ENCODE measurements around the gene CPNE4.
"Not testable (repeated sequence)": the region's sequence is repeated elsewhere in the genome, so short reads cannot be mapped to it uniquely, and the experiment has no call there.

CPNE4 gene

GRCh38 chr3:132016061-132017041, 18.5 kb downstream of the CPNE4 start:
- no peak for DNase-seq (ENCODE audit: low spot score)

- DNase-seq (ENCODE audit: low spot score), result no peak
These were observed 20.7 kb downstream of the CPNE4 start for GRCh38 chr3:132014105-132014504.

DNA sequence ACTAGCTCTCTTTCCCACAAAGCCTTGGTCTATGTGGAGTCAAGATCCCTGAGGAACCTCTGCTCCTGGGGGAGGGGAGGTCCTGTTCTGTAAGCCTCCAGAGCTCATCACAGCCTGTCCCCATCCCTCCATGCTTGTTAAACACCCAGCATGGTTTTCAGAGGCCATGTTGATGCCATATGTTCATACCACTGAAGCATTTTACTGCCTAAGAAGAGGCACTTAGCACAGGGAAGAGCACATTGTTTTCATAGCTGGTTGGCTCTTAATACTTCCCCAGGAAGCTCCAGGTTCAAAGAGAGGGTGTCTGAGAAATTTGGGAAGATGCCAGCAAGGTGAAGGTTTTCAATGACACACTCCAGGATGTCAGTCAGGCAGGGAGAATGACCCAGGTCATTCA, 25.6 kb downstream of the CPNE4 start:
- DNase-seq (ENCODE audit: low spot score), result no peak

- DNase-seq (ENCODE audit: low spot score), result no peak
These were observed 26.0 kb downstream of the CPNE4 start for GRCh38 chr3:132008837-132009236.

- DNase-seq (ENCODE audit: low spot score), result no peak
These were observed 27.2 kb downstream of the CPNE4 start for GRCh38 chr3:132007617-132008016.

DNA sequence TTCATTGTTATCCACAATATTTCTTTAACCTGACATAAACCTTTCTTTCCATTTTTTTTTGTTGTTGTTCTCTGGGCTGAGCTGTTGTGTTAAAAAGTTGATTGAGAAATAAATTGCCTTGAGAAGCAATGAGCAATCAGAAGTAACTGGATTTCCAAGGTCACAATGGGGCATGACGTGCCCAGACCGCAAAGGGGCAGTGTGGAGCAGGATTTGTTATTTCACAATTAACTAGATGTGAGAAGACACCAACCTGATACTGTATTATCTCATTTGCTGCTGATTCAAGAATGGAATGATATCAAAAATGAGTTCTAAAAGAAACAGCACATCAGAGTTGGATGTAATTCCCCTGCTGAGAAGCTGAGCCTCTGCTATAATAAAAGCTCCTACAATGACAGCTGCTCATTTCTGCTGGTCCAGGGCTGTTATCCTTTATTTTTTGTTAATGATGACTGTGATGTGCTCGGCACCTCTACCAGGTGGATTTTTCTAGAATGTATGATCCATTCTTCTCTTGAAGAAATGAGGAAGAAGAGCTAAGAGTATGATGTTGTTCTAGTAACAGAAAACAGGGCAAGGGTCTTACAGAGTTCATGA, 28.1 kb downstream of the CPNE4 start:
- no peak for DNase-seq (ENCODE audit: low spot score)

DNA sequence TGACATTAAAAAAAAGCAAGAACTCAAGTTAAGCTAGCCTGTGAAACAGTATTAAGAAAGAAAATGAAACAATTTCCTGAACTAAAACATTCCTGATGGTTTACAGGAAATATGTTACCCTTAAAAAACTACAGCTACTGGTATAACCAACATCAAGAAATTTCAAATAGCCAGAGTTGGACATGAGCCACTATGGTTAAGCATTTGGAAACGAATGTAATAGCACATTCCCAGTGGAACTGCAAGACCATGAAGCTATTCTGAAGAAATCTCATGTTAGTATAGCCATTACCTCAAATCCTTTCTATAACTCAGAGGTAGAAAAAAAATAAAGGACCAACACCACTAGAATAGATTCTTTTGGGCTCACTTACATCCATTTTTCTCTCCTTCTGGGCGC, 30.2 kb downstream of the CPNE4 start:
- no peak for DNase-seq (ENCODE audit: low spot score)

GRCh38 chr3:132003685-132004084, 31.1 kb downstream of the CPNE4 start:
- DNase-seq (ENCODE audit: low spot score), result no peak

- DNase-seq (ENCODE audit: low spot score), result no peak
These were observed 32.8 kb downstream of the CPNE4 start for GRCh38 chr3:132001999-132002398.

DNA sequence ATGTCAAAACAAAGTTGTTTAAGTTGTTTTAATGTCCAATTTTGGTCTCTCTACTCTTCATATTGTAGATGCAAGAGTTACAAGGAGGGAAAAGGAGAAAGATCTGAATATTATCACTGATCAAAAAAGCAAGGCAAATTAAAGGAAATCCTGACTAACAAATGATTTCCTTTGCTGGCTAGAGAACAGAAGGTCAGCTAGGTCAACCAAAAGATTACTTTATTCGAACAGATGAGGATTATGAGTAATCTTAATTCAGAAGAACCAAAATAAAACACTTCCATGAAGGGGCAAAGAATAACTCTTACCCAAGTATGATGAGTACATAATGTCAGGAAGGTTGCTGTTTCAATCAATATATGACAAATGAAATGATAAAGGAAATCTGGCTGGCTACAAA, 33.8 kb downstream of the CPNE4 start:
- DNase-seq (ENCODE audit: low spot score), result no peak

- DNase-seq (ENCODE audit: low spot score), result no peak
These were observed 36.8 kb downstream of the CPNE4 start for GRCh38 chr3:131998027-131998426.

- no peak for DNase-seq (ENCODE audit: low spot score)
These were observed 38.9 kb downstream of the CPNE4 start for GRCh38 chr3:131995891-131996290.

DNA sequence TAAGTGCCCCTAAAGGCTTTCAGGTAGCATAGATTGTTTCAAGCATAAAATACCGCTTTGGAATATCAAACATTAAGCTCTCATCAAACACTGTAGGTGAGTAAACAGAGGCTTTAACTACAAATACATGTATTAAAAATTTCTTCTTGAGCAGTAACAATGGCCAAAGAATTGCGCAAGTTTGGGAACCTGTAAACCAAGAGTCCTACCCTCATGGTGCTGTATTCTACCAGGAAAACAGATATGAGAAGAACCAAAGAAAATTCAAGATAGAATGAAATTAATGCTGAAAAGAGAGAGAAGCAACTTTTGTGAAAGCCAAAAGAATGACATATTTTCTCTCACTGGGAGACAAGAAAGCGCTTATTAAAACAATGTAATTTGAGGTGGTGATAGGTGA, 45.5 kb downstream of the CPNE4 start:
- no peak for DNase-seq (ENCODE audit: low spot score)

- no peak for DNase-seq (ENCODE audit: low spot score)
These were observed 46.6 kb downstream of the CPNE4 start for GRCh38 chr3:131988209-131988608.

DNA sequence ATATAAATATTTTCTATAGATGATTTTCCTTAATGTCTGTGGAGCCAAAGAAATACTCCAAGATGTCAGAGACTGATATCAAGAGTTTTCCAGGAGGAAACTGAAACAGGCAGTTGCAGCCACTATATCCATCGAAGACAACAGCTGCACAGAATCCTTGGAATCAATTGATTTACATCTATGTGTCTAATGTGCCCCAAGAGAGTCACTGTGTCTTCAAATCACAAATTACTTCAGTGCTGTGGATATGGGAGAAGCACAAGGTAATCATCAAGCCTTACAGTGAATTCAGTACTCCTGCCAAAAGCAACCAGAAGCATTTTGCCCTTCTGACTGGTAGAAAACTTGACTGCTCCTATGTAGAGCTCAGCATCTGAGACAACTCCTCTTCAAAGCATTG, 51.1 kb downstream of the CPNE4 start:
- no peak for DNase-seq (ENCODE audit: low spot score)

- DNase-seq (ENCODE audit: low spot score), result no peak
These were observed 53.5 kb downstream of the CPNE4 start for GRCh38 chr3:131981323-131981722.

DNA sequence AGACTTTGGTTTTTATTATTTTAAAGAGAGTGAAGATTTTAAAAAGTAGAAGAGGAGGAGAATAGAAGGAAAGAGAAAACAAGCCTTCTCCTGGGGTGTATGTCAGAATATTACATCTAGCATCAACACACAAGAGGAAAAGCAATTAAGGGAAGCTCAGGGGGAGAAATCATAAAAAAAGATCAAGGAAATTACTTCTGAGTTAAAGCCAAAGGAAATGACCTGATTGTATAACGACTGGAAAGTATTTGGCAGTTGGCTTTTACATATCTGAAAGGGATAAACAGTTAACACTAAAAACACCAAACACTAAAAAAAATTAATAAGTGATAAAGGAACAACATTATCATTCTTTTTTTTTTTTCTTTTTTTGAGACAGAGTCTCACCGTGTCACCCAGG, 58.4 kb downstream of the CPNE4 start:
- DNase-seq (ENCODE audit: low spot score), result no peak

DNA sequence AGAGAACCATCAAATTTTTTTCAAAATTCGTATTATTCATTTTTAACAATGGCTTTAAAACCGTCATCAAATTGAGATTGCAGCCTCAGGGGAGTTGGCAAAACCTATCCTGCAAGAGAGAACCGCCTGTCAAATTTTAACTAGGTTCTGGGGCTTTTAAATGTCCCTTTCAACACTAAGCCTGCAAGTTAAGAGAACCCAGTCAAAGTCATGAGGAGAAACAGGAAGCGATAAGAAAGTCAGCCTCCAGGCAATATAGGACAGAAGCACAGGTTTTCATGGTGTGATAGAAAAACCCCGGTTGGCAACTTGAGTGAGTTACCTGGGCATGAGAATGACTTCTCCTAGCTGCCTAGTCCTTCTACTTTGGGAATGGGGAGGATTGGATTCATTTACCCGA, 59.8 kb downstream of the CPNE4 start:
- no peak for DNase-seq (ENCODE audit: low spot score)

GRCh38 chr3:131973731-131974130, 61.1 kb downstream of the CPNE4 start:
- no peak for DNase-seq (ENCODE audit: low spot score)

DNA sequence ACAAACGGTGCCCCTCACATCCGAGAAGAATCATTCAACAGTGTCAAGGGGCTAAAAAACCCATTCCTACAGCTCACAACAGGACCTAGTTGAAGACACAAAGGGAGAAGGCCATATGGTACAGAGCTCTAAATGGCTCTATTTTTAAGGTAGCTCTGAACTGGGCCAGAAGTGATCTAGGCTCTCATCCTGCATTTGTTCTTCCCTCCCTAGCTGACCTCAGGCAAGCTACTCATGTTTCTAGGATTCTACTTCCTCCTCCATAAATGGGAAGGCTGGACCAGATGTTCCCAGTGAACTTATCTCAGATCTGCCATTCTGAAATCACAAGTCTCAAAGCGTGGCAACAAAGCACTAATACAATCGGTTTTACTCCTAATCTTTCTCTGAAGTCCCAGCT, 62.3 kb downstream of the CPNE4 start:
- DNase-seq (ENCODE audit: low spot score), result no peak

DNA sequence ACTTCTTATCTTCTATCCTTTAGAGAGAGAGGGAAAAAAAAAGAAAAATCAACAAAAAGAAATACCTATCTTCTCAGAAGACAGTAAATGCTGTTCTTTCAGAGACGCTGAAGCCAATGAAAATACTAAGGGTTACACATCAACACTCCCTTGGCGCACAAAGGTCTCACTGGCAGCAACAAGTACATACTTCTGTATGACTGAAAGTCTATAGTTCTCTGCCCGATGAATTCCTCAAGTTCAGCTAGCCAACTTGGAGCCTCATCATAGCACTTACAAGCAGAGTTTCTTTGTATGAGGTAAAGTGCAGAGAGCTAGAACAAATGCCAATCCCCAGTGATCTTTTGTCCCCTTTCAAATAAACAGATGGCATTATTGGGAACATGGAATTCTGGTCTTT, 62.7 kb downstream of the CPNE4 start:
- DNase-seq (ENCODE audit: low spot score), result no peak

GRCh38 chr3:131963442-131963841, 71.4 kb downstream of the CPNE4 start:
- not testable (repeated sequence) for DNase-seq (ENCODE audit: low spot score)

DNA sequence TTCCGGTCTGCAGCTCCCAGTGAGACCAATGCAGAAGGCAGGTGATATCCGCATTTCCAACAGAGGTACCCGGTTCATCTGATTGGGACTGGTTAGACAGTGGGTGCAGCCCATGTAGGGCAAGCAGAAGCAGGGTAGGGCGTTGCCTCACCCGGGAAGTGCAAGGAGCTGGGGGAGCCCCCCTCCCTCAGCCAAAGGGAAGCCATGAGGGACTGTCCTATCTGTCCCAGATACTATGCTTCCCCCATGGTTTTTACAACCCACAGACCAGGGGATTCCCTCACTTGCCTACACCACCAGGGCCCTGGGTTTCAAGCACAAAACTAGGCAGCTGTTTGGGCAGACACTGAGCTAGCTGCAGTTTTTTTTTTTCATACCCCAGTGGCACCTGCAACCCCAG, 71.8 kb downstream of the CPNE4 start:
- no peak for DNase-seq (ENCODE audit: low spot score)

- no peak for DNase-seq (ENCODE audit: low spot score)
These were observed 74.5 kb downstream of the CPNE4 start for GRCh38 chr3:131960324-131960723.

Measured in CD4-positive, alpha-beta T cell treated with Interleukin-6 at 100 ng/mL for 8 hours (primary cell).